Measurements from ENCODE around the gene KY. TPM values are rescaled to one million over a fixed set of nuclear protein-coding genes. Genes with fewer than 3 reads are reported as not detected.

KY gene
- total RNA-seq, 4 donors from 2014 or later = 4.0 to 5.2 TPM; not detected in 2

DNA sequence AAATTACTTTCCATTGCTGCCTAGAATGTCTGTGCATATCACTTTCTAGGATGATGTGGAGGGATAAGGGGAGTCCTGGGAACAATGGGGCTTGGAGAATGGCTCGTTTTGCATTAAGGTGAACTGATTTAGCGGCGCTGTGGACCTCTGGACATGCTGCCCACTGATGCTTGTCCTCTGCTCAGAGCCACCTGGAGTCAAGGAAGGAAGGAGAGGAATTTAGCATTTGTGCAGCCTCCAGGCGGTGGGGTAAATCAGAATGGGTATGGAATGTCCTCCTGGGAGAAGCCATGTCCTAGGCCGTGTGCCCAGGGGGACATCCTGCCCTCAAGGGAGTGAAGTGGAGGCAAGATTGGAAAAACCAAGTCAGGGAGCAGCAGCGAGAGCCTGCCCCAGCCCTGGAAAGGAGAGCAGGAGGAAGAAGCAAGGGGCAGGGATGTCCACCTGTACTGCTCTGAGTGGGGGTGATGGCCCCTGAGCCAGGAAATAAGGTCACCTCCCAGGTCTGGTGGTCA, 37.8 kb downstream of the KY start:
- H3K4me3 ChIP-seq = no peak overlapping the region
- no peak for TF ChIP-seq POLR2A (IDR thresholded peaks at IDR 0.05)
- TF ChIP-seq, protein P1, sequence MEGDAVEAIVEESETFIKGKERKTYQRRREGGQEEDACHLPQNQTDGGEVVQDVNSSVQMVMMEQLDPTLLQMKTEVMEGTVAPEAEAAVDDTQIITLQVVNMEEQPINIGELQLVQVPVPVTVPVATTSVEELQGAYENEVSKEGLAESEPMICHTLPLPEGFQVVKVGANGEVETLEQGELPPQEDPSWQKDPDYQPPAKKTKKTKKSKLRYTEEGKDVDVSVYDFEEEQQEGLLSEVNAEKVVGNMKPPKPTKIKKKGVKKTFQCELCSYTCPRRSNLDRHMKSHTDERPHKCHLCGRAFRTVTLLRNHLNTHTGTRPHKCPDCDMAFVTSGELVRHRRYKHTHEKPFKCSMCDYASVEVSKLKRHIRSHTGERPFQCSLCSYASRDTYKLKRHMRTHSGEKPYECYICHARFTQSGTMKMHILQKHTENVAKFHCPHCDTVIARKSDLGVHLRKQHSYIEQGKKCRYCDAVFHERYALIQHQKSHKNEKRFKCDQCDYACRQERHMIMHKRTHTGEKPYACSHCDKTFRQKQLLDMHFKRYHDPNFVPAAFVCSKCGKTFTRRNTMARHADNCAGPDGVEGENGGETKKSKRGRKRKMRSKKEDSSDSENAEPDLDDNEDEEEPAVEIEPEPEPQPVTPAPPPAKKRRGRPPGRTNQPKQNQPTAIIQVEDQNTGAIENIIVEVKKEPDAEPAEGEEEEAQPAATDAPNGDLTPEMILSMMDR (IDR thresholded peaks at IDR 0.05) = no peak
- no peak overlapping the region for H3K27ac ChIP-seq
- H3K9me3 ChIP-seq = no peaks in the 10 kb centered on the region
- H3K4me1 ChIP-seq = no peaks in the 10 kb centered on the region
- intact Hi-C loops (cut with DNase I; ENCODE audit: low total_unique reads) = no loop called here
- no peaks in the 10 kb centered on the region for H3K27me3 ChIP-seq
- no peak for DNase-seq
- H3K36me3 ChIP-seq = no peaks in the 10 kb centered on the region

GRCh38 chr3:134611516-134611915, 39.3 kb downstream of the KY start:
- Histone ChIP-seq H3K36me3 (no peaks in the 10 kb centered on the region), H3K27me3 (no peaks in the 10 kb centered on the region), H3K9me3 (no peaks in the 10 kb centered on the region), H3K4me1 (no peaks in the 10 kb centered on the region), H3K27ac (no peak overlapping the region), H3K4me3 (no peak overlapping the region)
- TF ChIP-seq, protein P1 (IDR thresholded peaks at IDR 0.05) = no peak
- no peak for TF ChIP-seq POLR2A (IDR thresholded peaks at IDR 0.05)
- DNase-seq = no peak
- intact Hi-C loops (cut with DNase I; ENCODE audit: low total_unique reads) = no loop called here

GRCh38 chr3:134610432-134611385, 40.1 kb downstream of the KY start:
- Histone ChIP-seq H3K4me3 (no peak overlapping the region), H3K27ac (no peak overlapping the region), H3K27me3 (no peaks in the 10 kb centered on the region), H3K4me1 (no peaks in the 10 kb centered on the region), H3K36me3 (no peaks in the 10 kb centered on the region), H3K9me3 (no peaks in the 10 kb centered on the region)
- TF ChIP-seq POLR2A (IDR thresholded peaks at IDR 0.05) = no peak
- TF ChIP-seq, protein P1 (IDR thresholded peaks at IDR 0.05) = no peak
- intact Hi-C loops (cut with DNase I; ENCODE audit: low total_unique reads) = no loop called here
- no peak for DNase-seq

DNA sequence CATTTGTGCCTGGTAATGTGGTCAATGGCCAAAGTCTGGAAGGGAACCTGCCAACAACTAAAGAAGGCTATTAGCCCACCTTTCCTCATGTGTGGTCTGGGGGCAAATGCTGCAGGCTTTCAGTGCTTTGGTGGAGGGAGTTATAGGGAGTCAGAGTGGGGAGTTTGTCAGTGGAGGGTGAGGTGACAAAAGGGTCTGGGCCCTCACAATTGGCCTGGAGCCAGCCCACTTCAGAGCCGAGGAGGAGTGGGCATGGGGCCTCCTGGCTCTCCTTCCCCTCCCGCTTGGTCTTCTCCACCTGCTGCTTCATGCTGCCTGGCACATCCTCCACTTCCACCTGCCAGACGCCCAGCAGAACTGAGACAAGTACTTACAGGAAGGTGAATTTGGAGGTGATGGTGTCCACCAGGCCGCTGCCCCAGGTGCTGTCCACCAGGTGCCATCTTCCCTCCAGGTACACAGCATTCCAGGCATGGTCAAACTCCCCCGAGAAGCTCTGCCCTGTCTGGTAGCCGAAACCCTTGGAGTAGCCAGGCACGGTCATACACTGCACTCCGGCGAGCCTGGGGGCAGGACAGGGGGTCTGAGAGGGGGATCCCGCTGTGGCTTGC, 40.9 kb downstream of the KY start:
- Histone ChIP-seq H3K4me3 (no peak overlapping the region), H3K27me3 (no peaks in the 10 kb centered on the region), H3K4me1 (no peaks in the 10 kb centered on the region), H3K36me3 (no peaks in the 10 kb centered on the region), H3K9me3 (no peaks in the 10 kb centered on the region), H3K27ac (no peak overlapping the region)
- TF ChIP-seq, protein P1 (IDR thresholded peaks at IDR 0.05) = no peak
- no peak for TF ChIP-seq POLR2A (IDR thresholded peaks at IDR 0.05)
- DNase-seq = no peak
- intact Hi-C loops (cut with DNase I; ENCODE audit: low total_unique reads) = no loop called here
